Activated CD8-positive, alpha-beta memory T cell treated with anti-CD3 and anti-CD28 coated beads for 4 hours (primary cell): ENCODE measurements around the gene HIBADH.

ENCODE experiments used
- DNase-seq, 2 donors: peaks; one replicate each; pipeline ENCODE4 v3.0.0-alpha.2; 2020; ENCODE audit warnings: low read depth in 2 of 2

HIBADH gene

DNA sequence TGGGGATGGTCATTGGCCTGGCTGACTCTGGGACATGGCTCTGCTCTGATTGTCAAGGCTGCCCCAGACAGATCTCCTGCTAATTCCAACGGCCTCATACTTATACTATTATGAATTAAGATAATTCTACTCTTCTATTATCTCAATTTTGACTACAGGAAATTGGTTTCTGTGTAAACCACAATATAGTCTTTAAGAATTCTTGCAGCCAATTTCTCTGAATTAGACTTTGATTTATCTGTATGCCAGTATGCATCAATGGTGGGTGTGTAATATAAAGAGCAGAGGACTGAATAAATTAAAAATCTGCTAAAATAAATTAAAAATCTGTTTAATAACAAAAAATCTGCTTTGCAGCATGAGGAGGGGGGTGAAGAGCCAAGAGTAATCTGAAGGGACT is 27.0 kb downstream of the HIBADH start:
- no peak for DNase-seq

DNA sequence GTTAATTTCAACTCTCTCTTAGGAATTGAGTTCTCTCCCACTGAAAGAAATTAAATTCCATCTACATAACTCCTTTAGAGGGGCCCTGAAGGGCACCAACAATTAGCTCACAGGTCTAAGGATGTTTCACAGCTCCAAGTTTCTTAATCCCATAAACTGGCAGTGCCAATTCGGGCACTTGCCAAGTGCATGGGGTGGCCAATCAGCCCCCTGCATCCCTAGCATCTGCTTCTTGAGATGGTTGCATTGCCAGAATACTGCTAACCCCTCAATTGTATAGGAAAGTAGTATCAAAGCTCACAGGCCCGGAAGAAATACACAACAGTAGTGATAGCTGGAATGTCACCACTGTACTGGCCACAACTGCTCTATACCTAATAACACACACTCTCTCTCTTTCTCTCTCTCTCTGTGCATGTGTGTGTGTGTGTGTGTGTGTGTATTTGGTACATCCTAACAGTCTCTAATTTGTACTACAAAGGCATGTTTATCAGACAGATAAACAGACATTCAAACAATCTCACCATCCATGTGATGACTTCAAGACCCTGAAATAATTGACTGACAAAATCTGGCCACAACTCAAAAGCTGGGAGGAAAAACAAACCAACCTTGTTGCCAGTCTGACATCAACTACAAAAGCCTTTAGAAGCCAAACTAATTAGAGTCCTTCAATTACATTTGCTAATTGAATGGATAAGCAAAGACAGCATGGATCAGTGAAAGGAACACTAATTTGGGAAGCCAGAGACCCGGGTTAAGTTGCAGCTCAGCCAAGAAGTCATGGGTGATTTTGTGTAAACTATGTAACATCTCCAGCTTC is 27.8 kb downstream of the HIBADH start:
- no peak for DNase-seq

DNA sequence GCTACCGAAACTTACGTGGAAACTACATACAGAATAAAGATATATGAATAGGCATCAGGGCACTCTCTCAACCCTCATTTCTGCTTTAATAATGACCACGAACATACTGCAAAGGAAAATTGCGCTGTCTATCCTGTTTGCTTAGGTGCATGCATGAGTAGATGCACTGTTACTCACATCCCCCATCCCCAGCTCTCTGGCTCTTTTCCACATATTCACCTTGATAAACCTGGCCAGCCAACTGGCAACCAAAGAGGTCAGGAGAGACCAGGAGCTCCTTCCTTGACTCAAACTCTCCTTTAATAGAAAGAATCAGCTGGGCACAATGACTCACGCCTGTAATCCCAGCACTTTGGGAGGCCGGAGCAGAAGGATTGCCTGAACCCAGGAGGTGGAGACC is 29.6 kb downstream of the HIBADH start:
- DNase-seq, result no peak

DNA sequence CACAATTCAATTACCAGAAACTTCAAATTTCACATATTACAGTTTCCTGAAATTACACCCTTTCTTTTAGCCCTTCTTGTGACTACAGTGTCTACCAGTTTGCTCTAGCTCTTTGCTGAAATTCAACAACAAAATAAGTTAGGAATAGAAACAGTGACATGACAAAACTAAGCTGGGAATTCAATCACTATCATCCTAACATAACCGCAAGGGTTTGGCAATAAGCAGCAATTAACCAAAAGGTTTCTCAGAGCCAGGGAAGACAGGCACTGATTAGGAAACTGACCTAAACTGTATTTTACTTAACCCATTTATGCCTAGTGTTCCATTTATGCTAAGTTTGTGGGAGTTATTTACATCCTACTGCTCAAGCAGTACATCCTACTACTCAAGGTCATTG is 31.3 kb downstream of the HIBADH start:
- DNase-seq, result no peak

DNA sequence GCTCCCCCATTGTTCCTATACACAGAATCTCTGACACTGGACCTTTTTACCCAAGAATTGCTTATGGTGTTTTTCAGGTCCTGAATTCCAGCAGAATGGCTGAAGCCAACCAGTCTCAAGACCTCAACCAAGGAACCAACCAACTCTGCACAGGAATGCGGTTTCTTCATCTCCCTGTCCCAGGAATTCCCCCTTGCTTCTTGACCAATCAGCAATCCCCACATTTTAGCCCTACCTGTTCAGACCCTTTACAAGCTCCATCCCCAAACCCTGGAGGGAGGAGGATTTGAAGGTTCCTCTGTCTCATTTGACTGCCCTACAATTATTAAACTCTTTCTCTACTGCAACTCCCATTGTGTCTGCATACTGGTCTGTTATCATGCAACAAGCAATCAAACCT is 35.5 kb downstream of the HIBADH start:
- no peak for DNase-seq

DNA sequence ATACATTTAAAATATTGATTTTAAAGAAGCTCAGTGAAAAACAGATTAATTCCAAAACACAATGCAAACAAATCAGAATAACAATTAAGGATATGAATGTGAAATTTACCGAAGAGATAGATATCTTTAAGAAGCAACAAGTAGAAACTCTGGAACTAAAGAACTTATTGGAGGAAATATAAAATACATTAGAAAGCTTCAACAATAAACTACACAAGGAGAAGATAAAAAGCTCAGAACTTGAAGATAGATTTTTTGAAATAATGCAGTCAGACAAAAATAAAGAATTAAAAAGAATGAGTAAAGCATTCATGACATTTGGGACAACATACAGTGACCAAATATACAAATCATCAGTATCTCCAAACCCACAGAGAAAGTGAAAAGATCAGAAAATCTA is 43.2 kb downstream of the HIBADH start:
- DNase-seq, result no peak

DNA sequence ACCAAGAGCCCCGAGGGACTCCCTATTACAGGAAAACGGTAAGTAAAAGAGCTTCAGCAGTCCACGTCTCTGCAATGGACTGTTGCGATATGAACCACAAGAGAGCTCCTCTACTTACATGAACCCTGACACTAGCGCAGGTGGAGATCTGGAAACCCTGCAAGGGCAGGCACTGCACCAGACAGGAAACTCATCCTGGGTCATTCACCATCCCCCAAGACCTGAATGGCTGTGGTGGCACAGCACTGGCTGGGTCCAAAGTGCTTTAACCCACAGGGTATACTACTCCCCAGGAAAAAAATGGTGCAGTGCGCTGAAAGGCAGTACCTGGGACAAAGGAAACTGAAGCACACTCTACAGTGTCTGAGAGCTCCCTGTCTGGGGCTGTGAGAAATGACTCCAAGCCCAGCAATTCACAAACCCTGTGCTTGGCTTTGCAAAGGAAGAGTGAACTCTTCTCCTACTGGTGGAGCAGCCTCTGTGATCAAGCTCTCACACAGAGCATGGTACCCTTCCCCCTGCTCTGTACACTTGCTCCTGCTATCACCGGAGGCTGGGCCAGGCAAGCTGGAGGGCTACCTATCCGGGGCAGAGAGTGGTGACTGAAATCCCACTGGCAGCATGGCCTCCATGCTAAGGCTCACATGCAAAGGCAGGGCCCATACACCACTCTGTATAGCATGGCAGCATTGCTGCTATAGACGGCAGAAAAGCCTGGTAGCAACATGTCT is 44.9 kb downstream of the HIBADH start:
- DNase-seq, result no peak

DNA sequence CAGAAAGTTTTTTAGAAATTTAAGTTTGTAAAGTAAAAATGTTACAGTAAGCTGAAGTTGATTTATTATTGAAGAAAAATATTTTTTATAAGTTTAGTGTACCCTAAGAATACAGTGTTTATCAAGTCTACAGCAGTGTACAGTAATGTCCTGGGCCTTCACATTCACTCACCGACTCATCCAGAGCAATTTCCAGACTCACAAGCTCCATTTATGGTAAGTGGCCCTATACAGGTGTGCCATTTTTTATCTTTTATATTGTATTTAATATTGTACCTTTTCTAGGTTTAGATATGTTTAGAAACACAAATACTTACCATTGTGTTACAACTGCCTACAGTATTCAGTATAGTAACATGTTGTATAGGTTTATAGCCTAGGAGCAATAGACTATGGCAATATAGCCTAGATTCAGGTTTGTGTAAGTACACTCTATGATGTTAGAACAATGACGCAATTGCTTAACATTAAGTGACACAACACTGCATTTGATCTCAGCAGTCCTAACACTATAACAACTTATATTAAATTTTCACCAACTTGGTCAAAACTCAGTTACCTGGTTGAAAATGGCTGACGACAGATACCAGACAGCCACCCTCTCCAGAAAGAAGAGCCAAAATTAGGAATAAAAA is 45.7 kb downstream of the HIBADH start:
- DNase-seq, result no peak

DNA sequence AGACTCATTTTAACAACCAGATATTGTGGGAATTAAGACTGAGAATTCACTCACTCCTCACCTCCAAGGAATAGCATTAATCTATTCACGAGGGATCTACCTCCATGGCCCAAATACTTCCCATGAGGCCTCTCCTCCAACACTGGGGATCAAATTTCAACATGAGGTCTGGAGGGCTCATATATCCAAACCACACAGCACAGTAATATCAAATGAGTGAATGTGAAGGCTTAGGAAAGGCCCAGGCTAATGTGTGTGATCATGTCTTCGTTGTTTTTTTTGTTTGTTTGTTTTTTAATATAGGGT is 46.5 kb downstream of the HIBADH start:
- no peak for DNase-seq

DNA sequence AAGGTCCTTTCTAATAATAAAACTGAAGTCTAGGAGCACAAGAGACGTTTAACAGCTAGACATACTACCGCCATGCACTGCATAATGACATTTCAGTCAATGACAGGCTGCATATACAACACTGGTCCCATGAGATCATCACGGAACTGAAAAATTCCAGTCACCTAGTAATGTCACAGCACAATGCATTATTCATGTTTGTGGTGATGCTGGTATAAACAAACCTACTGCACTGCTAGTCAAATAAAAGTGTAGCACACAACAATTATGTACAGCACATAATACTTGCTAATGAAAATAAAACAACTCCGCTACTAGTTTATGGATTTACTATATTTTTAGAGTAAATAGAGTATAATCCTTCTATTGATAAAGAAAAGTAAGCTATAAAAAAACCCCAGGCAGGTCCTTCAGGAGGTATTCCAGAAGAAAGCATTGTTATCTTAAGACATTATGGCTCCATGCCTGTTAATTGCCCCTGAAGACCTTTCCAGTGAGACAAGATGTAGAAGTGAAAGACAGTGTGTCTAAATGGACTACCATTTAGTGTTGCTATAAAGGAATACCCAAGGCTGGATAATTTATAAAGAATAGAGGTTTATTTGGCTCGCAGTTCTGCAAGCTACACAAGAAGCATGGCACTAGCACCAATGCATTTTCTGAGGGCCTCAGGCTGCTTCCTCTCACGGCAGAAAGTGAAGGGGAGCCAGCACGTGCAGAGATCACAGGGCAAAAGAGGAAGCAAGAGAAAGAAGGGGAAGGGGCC is 47.1 kb downstream of the HIBADH start:
- DNase-seq, result no peak

DNA sequence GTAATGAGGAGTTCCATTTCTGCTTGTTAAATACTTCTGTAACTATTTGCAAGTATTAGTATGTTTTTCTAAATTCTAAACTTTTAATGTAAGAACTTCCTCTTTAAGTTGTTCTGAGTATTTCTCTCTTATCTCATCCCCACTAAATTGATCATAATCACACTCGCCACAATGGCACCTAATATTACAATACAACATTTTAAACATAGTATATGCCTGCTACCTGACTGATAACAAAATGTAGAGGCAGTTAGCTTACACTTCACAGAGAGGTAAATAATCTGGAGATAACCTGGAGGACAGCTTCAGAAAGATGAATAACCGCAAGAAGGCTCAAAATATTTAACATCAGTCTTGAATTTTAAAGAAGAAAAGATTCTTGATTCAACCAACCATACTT is 48.6 kb downstream of the HIBADH start:
- no peak for DNase-seq

DNA sequence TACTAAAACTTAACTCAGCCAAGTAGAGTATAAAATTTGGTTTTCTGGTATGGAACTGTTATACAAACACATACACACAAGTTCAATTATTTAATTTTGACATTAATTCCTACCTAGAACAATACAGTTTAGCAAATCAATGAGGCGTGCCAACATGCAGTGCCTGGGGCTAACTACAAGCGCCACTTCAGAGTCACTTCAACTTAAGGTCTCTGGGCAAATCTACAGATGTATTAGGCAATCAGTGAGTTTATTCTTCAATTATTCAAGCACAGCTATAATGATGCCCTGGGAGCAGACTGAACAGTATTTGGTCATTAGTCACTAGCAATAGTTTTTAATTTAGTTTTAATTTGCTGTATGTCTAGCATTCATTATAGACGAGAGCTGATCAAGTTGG is 51.6 kb downstream of the HIBADH start:
- no peak for DNase-seq

DNA sequence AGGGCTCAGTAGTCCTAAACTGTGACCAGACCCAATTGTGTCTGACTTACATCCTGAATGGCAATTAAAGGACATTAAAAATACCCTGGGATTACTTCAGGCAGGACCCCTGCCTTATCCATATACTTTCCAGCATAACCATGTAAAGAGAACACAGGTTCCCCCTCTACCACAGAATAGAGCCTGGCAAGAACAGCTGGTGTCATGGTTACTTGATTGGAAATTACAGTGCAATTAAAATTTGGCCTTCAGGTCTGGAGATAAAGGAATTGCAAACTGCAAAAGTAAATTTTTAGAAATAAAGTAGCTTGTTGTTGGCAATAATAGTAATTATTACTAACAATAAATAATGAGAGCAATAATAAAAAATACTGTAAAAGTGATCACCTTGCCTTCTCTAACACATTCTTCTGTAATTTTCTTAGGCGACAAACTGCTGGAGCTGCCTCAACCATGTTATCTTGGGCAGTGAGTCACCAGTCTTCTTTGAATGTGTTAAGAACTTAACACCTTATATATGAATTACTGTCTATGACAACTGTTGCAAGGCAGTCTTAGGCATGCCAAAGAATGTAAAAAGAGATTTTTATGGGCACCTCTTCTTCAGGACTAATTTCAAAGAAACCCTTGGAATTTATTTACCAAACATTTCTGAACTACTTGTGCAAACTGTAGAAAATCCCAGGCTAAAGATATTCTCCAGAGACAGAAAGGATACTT is 53.7 kb downstream of the HIBADH start:
- no peak for DNase-seq

DNA sequence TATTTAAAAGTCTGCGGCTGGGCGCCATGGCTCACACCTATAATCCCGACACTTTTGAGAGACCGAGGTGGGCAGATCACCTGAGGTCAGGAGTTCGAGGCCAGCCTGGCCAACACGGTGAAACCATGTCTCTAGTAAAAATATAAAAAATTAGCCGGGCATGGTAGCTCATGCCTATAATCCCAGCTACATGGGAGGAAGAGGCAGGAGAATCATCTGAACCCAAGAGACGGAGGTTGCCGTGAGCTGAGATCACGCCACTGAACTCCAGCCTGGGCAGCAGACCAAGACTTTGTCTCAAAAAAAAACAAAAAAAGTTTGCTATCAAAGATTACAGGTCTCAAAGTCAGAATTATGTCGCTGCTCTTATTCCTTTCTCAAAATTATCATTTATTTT is 55.5 kb downstream of the HIBADH start:
- DNase-seq, result no peak

DNA sequence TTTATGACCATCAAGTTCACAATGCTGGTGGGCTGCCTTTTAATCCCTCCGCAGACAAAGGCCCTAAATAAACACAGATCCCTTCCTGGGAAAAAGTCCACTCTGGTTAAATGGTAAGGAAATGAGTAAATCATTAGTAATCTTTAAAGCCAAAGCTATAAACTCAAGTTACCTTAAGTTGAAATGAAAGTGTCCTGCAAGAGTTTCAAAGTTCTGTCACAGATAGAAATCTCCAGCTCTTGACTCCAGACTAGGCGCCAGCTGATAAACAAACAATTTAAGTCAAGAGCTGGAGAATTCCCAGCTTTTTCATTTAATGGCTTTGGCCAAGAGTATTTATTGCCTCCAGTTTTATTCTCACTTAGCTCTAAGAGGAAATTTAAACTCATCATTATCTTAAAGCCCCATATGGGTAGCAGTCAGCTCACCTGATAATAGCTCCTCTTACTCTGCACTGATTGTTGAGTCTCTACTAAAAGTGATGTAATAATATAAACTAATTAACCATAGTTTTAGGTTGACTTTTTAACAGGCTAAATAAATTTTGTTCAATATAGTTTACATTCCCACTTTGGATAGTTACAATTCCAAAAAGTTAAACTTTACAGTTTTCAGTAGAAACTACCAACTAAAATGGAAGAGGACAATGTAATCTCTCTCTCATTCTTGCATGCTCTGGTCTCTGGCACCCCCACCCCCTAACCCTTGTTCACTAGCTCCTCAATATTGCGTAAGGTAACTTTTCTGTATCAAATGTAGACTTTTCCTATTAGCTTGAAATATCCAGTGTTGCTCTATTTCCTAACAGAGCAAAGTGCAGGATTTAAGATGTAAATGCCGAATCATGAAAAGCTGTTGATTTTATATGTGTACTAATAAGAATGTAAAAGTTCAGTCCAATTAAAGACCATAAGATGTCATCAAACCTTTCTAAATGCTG is 56.1 kb downstream of the HIBADH start:
- no peak for DNase-seq

DNA sequence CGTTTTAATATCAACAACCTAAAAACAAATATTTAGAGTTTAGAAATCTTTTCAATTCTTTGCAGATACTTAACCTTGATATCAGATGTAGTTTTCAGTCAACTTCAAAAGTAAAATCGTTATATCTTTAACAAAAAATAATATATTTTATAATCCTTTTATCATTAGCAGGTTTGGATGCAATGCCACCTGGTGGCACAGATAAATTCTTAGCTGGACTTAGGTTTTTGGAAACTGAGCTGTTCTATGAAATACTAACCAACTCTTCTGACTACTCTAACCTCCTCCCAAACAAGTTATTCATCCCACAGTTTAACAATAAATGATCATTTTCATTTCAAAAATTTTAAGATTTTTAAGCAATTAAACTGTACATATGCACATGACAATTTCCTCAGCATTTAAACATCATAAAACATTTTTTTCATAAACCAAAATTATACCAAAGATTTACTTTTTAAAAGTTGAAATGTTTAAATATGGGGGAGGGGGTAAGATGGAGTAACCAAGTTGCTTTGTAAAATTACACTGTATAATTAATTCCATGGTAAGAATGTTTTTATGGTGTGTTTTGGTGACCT is 56.9 kb downstream of the HIBADH start:
- DNase-seq, result no peak

DNA sequence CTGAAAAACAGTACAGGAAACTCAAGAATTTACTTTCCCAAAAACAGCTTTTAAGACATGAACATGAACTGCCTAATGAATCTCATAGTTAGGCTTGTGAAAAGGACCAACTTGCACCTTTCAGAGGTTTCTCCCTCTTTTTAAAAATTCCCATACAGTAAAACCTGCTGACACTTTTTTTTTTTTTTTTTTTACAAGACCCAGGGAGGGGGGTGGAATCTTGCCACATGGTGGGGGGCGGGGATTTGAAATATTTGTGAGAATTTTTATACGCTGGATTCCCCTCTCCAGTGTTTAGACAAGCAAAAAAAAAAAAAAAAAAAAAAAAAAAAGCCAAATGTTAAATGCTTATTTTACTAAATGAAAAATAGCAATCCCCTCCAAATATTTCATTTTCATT is 57.4 kb downstream of the HIBADH start:
- DNase-seq, result no peak

DNA sequence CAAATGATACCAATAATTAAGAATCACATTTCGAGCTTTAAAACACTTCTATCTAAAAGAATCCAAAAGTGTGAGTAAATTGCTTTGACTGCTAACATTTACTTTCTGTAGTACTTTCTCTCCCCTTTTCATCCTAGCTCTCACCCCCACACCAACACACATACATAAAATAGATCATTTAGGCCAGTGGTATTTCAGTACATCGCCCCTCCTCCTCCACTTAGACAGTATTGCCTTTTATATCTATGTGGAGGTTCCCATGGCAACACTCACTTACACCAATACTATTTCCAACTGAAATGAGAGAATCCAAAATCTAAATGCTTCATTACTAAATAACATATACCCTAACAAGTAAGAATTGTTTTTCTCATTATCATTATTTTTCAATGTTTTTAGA is 58.9 kb downstream of the HIBADH start:
- DNase-seq, result no peak

DNA sequence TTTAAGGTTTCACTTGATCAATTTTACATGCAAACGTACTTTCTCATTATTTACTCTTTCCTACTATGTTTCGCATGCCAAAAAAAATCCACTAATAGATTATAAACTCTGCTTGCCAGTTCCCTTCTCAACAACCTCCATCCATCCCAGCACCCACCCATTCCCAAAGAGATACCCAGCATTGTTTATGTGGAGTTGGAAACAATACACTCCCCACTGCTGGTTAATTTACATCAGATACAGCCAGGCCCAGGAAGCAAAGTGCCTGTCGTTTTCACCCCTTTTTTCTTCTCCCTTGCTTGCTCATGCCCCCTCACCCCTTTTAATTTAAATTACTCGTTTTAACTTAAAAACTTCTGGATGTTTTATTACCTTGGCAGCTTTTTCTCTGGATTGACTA is 59.9 kb downstream of the HIBADH start:
- DNase-seq, result no peak

DNA sequence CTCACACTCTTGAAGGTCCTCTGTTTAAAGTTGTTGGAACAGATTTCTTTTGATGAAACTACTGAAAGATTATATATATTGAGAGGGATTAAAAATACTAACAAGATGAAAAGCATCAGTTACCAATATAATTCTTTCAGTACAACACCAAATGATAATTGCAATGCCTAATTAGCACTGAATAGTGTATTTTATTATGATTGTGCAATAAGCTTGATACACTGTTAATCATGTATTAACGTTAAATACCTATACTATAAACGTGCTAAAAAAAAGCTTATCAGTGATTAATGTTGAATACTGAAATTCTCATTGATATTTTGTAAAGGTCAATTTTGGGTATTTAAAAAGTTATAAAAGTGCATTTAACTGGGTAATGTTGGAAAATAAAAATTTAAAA is 61.5 kb downstream of the HIBADH start:
- DNase-seq, result no peak
